Measurements from ENCODE around the gene ZNF384. TPM values are rescaled to one million over a fixed set of nuclear protein-coding genes. Genes with fewer than 3 reads are reported as not detected.

Gene ZNF384
- polyA plus RNA-seq, 3 donors: 82.7 to 105 (median 102) TPM

DNA sequence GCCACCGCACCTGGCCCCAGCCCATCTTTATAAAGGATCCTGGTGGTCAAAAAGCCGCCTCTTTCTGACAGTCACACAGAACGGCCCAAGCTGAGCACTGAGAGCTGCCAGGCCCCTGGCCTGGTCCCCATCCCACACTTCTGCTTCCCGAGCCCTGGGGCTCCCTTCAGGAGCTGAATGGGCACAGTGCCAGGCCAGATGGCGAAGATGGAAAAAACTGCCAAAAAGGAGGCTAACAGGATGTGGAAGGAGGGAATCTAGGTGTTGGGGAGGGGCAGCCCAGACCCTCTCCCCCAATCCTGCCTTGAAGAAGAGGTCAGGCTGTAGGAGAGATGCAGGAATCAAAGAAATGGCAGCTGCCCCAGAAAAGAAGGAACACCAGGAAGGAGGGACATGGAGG, 58.4 kb downstream of the ZNF384 start:
- DNase-seq: no peak

DNA sequence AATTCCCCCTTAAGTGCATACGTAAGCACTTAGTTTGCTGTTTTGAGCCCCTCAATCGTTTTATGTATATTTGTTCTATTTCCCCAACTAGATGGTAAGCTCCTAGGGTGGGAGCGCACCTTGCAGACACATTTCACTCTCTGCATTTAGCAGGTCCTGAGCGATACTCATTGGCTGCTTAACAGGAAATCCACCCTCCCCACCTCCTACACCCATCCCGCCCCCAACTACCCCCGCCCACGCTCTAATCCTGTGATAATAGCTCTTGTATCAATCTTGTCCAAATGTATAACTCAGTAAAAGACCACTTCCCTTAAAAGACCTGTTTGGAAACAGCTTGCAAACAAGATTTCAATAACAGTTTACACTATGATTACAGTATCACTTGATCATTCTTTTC, 61.6 kb downstream of the ZNF384 start:
- DNase-seq: no peak

DNA sequence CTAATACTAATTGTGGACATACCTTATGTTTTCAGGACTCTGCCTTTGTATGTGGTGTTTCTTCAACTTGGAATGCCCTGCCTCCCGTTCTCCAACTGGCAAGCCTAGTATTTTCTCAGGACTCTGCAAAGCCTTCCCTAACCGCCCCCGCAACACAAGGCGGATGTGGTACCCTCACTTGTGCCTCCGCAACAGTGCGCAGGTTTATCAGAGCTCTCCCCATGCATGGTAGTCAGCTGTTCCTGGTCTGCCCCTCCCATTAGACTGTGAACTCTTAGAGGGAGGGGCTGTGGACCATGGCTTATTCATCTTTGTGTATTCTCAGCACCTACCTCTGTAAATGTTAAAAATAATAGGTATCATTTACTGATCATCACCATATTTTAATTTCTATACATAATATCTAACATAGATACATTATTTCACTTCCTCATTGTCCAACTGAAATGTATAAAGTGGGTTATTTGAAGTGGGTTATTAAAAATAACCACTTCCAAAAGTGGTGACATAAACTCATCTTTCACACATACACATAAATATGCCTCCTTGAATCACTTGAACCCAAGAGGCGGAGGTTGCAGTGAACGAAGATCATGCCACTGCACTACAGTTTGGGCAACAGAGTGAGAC, 62.4 kb downstream of the ZNF384 start:
- DNase-seq: no peak

DNA sequence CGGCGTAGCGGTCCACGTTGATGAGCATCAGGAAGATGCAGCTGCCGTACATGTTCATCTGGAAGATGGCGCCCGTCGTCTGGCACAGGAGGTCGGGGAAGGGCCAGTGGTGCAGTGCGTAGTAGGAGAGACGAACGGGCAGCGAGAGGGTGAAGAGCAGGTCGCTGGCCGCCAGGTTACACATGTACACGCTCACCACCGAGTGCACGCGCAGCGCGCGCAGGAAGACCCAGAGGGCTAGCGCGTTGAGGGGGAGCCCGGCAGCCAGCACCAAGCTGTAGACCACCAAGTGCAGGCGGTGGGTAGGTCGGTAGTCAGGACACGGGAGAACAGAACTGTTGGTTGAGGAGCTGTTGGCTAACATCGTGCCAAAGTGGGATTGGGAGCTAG, 68.3 kb downstream of the ZNF384 start:
- no peak for DNase-seq

DNA sequence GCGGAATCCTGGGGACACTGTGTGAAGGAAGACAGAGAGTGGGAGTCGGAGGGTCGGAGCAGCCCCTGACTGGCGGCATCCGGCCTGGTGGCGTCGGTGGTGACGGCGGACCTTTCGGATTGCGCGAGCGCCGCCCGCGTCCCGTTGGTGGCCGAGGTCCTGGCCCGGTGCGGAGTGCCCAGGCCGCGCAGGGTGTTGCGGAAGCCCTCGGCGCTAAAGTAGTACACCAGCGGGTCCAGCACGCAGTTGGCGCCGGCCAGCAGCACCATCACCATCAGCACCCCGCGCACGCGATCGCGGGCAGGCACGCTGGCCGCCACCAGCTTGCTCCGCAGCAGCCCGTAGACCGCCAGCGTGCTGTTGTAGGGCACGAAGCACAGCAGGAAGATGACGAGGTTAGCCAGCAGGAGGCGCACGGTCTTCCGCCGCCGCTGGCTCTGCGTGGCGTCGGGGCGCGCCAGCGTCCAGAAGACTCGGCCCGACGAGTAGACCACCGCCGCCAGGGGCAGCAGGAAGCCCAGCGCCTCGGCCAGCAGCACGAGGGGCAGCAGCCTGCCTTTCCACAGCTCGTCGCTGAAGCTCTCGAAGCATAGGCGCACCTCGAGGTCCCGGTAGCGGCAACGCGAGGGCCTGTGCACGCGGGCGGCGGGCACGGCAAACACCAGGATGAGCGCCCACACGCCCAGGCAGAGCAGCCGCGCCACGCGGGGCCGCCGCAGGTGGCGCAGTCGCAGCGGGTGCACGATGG, 68.9 kb downstream of the ZNF384 start:
- DNase-seq: no peak

DNA sequence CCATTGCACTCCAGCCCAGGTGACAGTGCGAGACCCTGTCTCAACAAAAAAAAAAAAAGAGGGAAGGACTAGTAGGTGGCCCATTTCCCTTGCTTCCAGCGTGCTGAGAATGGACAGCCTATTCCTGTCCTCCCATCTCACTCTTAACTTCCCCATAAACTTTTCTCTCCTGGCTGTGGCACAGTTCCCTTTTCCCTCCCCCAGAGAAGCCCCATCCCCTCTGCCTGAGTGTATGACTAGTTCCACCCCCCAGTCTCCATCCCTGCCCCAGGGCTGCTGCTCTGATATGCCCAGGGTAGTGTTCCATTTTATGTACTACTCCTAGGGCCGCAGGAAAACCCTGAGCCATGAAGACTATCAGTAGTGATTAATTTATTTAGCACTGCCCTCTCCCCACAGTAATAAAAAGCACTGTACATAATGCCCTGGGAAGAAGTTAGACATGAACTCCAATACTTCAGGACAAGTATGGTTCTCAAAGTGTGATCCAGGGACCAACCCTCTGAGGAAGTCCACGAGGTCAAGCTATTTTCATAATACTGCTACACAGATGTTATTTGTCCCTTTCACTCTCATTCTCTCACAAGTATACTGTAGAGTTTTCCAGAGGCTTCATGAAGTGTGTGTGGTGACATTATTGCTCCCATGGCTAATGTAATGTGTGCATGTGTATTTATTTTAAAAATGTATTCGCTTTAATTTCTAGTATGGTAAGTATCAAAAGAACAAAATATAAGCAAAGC, 70.5 kb downstream of the ZNF384 start:
- no peak for DNase-seq

Other genes with a start within 250 kb of the ZNF384 start
- 1 to 10 TPM in 2 of 3 donors, under 1 TPM in 1; 0.83 to 2.6 (median 2.2) TPM for gene CD27, start 244.4 kb downstream of the ZNF384 start, polyA plus RNA-seq (ENCODE audit: insufficient read length in 3 of 3)
- 10 to 100 TPM; 16.0 to 18.8 (median 17.8) TPM for gene TAPBPL, start 237.3 kb downstream of the ZNF384 start, polyA plus RNA-seq (ENCODE audit: insufficient read length in 3 of 3)
- 10 to 100 TPM; 10.7 to 14.8 (median 11.4) TPM for gene VAMP1, start 218.7 kb downstream of the ZNF384 start, polyA plus RNA-seq (ENCODE audit: insufficient read length in 3 of 3)
- 100 to 1,000 TPM; 159 to 189 (median 172) TPM for gene MRPL51, start 196.1 kb downstream of the ZNF384 start, polyA plus RNA-seq (ENCODE audit: insufficient read length in 3 of 3)
- 10 to 100 TPM; 62.2 to 76.7 (median 70.6) TPM for gene NCAPD2, start 195.3 kb downstream of the ZNF384 start, polyA plus RNA-seq (ENCODE audit: insufficient read length in 3 of 3)
- 1,000 to 10,000 TPM; 2,127 to 2,548 (median 2,322) TPM for gene GAPDH, start 154.9 kb downstream of the ZNF384 start, polyA plus RNA-seq (ENCODE audit: insufficient read length in 3 of 3)
- 10 to 100 TPM; 17.1 to 19.6 (median 18.9) TPM for gene IFFO1, start 133.3 kb downstream of the ZNF384 start, polyA plus RNA-seq (ENCODE audit: insufficient read length in 3 of 3)
- 10 to 100 TPM; 24.3 to 39.7 (median 37.4) TPM for gene NOP2, start 121.1 kb downstream of the ZNF384 start, polyA plus RNA-seq (ENCODE audit: insufficient read length in 3 of 3)
- 100 to 1,000 TPM; 307 to 315 (median 315) TPM for gene CHD4, start 82.0 kb downstream of the ZNF384 start, polyA plus RNA-seq (ENCODE audit: insufficient read length in 3 of 3)
- gene LPAR5, start 53.4 kb downstream of the ZNF384 start, polyA plus RNA-seq (ENCODE audit: insufficient read length in 3 of 3): 1 to 10 TPM; 1.1 to 1.5 (median 1.4) TPM
- gene ACRBP, start 41.9 kb downstream of the ZNF384 start, polyA plus RNA-seq (ENCODE audit: insufficient read length in 3 of 3): 1 to 10 TPM; 4.6 to 8.0 (median 7.7) TPM
- 100 to 1,000 TPM; 112 to 119 (median 119) TPM for gene ING4, start 26.3 kb downstream of the ZNF384 start, polyA plus RNA-seq (ENCODE audit: insufficient read length in 3 of 3)
- gene PIANP, start 11.4 kb upstream of the ZNF384 start, polyA plus RNA-seq (ENCODE audit: insufficient read length in 3 of 3): 10 to 100 TPM; 12.8 to 15.3 (median 14.3) TPM
- 10 to 100 TPM; 68.4 to 70.3 (median 69.4) TPM for gene COPS7A, start 34.7 kb upstream of the ZNF384 start, polyA plus RNA-seq (ENCODE audit: insufficient read length in 3 of 3)
- gene MLF2, start 63.8 kb upstream of the ZNF384 start, polyA plus RNA-seq (ENCODE audit: insufficient read length in 3 of 3): 100 to 1,000 TPM; 213 to 247 (median 244) TPM
- 100 to 1,000 TPM; 589 to 718 (median 618) TPM for gene PTMS, start 77.0 kb upstream of the ZNF384 start, polyA plus RNA-seq (ENCODE audit: insufficient read length in 3 of 3)
- 1 to 10 TPM; 1.1 to 2.0 (median 1.4) TPM for gene LAG3, start 83.1 kb upstream of the ZNF384 start, polyA plus RNA-seq (ENCODE audit: insufficient read length in 3 of 3)
- gene CD4, start 100.2 kb upstream of the ZNF384 start, polyA plus RNA-seq (ENCODE audit: insufficient read length in 3 of 3): 10 to 100 TPM; 31.0 to 33.1 (median 32.1) TPM
- gene GPR162, start 132.4 kb upstream of the ZNF384 start, polyA plus RNA-seq (ENCODE audit: insufficient read length in 3 of 3): 10 to 100 TPM; 33.9 to 36.0 (median 35.9) TPM
- gene P3H3, start 139.0 kb upstream of the ZNF384 start, polyA plus RNA-seq (ENCODE audit: insufficient read length in 3 of 3): 10 to 100 TPM; 35.2 to 48.0 (median 38.3) TPM
- gene GNB3, start 151.6 kb upstream of the ZNF384 start, polyA plus RNA-seq (ENCODE audit: insufficient read length in 3 of 3): 10 to 100 TPM in 1 of 3 donors, 1 to 10 TPM in 2; 7.0 to 13.0 (median 9.9) TPM
- 10 to 100 TPM; 27.2 to 37.0 (median 29.7) TPM for gene CDCA3, start 161.9 kb upstream of the ZNF384 start, polyA plus RNA-seq (ENCODE audit: insufficient read length in 3 of 3)
- gene USP5, start 162.8 kb upstream of the ZNF384 start, polyA plus RNA-seq (ENCODE audit: insufficient read length in 3 of 3): 10 to 100 TPM; 60.3 to 70.2 (median 69.8) TPM
- 100 to 1,000 TPM; 560 to 690 (median 592) TPM for gene TPI1, start 178.2 kb upstream of the ZNF384 start, polyA plus RNA-seq (ENCODE audit: insufficient read length in 3 of 3)
- gene SPSB2, start 183.9 kb upstream of the ZNF384 start, polyA plus RNA-seq (ENCODE audit: insufficient read length in 3 of 3): 10 to 100 TPM; 14.8 to 16.8 (median 16.8) TPM
- gene LRRC23, start 215.4 kb upstream of the ZNF384 start, polyA plus RNA-seq (ENCODE audit: insufficient read length in 3 of 3): 10 to 100 TPM; 20.5 to 21.0 (median 20.9) TPM
- 10 to 100 TPM; 12.6 to 17.2 (median 14.1) TPM for gene ENO2, start 225.2 kb upstream of the ZNF384 start, polyA plus RNA-seq (ENCODE audit: insufficient read length in 3 of 3)
- 100 to 1,000 TPM; 116 to 147 (median 131) TPM for gene ATN1, start 238.6 kb upstream of the ZNF384 start, polyA plus RNA-seq (ENCODE audit: insufficient read length in 3 of 3)